ENCODE results near the gene METTL16. TPM values are rescaled to one million over a fixed set of nuclear protein-coding genes. Genes with fewer than 3 reads are reported as not detected.

The METTL16 gene
- total RNA-seq, 1 experiment from 2014 or later, result 37.6 TPM

DNA sequence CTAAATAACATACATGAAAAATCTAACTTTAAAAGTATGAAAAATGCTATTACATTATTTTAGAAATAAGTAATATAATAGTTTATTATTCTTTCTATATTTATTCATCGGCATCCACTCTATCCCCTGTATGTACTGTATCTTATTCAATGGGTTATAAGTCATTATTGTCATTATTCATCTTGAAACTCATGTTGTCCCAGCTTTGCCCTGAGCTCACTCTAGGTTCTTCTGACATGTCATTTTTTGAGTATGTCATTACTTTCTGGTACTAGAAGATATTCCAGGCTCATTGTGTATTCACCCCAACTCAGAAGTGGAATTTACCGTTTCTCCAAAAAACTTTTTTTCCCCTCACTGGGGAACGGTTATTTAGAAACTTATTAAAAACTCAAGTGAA lies 57.8 kb downstream of the METTL16 start:
- Histone ChIP-seq H3K9ac (ENCODE audit: low read length) (no peak overlapping the region), H3K27me3 (ENCODE audit: insufficient read depth, low read length) (no peaks in the 10 kb centered on the region), H3K4me3 (replicated peaks in 1 of 2; ENCODE audit: low read depth in 1 of 2, low read length in 2 of 2) (no peak overlapping the region), H3K36me3 (ENCODE audit: control insufficient read depth in 1 of 2, insufficient read depth in 2 of 2, low read length in 2 of 2) (peaks cover 0 to 4% of the 10 kb centered on the region in 2 experiments; a peak in 1 of 4 replicates), H3K9me3 (ENCODE audit: control insufficient read depth in 1 of 2, insufficient read depth in 1 of 2, low read depth in 1 of 2, low read length in 2 of 2) (no peaks in the 10 kb centered on the region), H3K9me2 (ENCODE audit: insufficient read depth) (no peaks in the 10 kb centered on the region), H3K4me2 (ENCODE audit: low read length) (no peak overlapping the region), H3K27ac (ENCODE audit: low read depth, low read length) (no peak overlapping the region), H3K79me2 (ENCODE audit: insufficient read depth, low read length) (peaks cover 24% of the 10 kb centered on the region), H2AFZ (ENCODE audit: low read depth, low read length, poor library complexity, severe bottlenecking) (no peak overlapping the region), H4K20me1 (ENCODE audit: insufficient read depth) (no peaks in the 10 kb centered on the region), H3K4me1 (ENCODE audit: control insufficient read depth in 1 of 2, insufficient read depth in 2 of 2, low read length in 2 of 2) (peaks cover 2 to 6% of the 10 kb centered on the region in 2 experiments)
- no TSS peak for BruUV-seq (replicated peaks)
- intact Hi-C loops (cut with micrococcal nuclease), result loop anchor here (10.0 kb wide), 1 partner anchor 221 kb away; no protein-coding TSS in a partner anchor
- RAD21 ChIA-PET (ENCODE audit: low non-redundant PET in 1 of 2, low total read pairs in 2 of 2, uncharacterized antibody in 2 of 2, unreplicated experiment in 2 of 2), result no interaction called here
- DNase-seq (ENCODE audit: low read depth, low spot score) (no peak), ATAC-seq (no peak)
- CTCF ChIA-PET, result no interaction called here
- TF ChIP-seq, protein P1, sequence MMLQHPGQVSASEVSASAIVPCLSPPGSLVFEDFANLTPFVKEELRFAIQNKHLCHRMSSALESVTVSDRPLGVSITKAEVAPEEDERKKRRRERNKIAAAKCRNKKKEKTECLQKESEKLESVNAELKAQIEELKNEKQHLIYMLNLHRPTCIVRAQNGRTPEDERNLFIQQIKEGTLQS (IDR thresholded peaks at IDR 0.05), result no peak
- TF ChIP-seq, protein P2, sequence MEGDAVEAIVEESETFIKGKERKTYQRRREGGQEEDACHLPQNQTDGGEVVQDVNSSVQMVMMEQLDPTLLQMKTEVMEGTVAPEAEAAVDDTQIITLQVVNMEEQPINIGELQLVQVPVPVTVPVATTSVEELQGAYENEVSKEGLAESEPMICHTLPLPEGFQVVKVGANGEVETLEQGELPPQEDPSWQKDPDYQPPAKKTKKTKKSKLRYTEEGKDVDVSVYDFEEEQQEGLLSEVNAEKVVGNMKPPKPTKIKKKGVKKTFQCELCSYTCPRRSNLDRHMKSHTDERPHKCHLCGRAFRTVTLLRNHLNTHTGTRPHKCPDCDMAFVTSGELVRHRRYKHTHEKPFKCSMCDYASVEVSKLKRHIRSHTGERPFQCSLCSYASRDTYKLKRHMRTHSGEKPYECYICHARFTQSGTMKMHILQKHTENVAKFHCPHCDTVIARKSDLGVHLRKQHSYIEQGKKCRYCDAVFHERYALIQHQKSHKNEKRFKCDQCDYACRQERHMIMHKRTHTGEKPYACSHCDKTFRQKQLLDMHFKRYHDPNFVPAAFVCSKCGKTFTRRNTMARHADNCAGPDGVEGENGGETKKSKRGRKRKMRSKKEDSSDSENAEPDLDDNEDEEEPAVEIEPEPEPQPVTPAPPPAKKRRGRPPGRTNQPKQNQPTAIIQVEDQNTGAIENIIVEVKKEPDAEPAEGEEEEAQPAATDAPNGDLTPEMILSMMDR (IDR thresholded peaks at IDR 0.05 in 2 of 3, conservative IDR thresholded peaks at IDR 0.05 in 1 of 3; ENCODE audit: borderline replicate concordance in 1 of 3, insufficient read depth in 1 of 3, low read depth in 2 of 3, low read length in 2 of 3), result no peak
- TF ChIP-seq EGR1 (IDR thresholded peaks at IDR 0.05; ENCODE audit: low read depth) (no peak), YY1 (IDR thresholded peaks at IDR 0.05; ENCODE audit: extremely low read depth, insufficient replicate concordance, low read depth, low read length) (no peak), RAD21 (IDR thresholded peaks at IDR 0.05; ENCODE audit: low read depth) (no peak), SP1 (IDR thresholded peaks at IDR 0.05; ENCODE audit: low read depth) (no peak)
- POLR2A ChIA-PET, result no interaction called here

DNA sequence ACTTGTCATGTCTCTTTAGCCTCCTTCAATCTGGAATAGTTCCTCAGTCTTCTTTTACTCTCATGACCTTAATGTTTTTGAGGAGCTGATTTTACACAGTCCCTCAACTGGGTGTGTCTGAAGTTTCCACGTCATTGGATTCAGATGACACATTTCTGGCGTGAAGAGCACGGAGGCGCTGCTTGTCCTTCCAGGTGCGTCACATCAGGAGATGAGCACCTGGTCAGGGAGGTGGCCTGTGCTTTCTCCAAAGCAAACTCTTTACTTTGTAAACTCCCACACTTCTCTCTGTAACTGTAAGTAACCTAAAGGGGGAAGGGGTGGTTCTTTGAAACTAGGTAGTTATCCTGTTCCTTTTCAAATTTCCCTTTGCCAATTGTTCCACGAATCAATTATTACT lies 58.4 kb downstream of the METTL16 start:
- H3K9me2 ChIP-seq (ENCODE audit: insufficient read depth), result no peaks in the 10 kb centered on the region
- ChIA-PET POLR2A (no interaction called here), CTCF (no interaction called here), RAD21 (ENCODE audit: low non-redundant PET in 1 of 2, low total read pairs in 2 of 2, uncharacterized antibody in 2 of 2, unreplicated experiment in 2 of 2) (no interaction called here)
- ATAC-seq (no peak), DNase-seq (ENCODE audit: low read depth, low spot score) (no peak)
- peaks cover 21% of the 10 kb centered on the region for H3K79me2 ChIP-seq (ENCODE audit: insufficient read depth, low read length)
- peaks cover 0 to 4% of the 10 kb centered on the region in 2 experiments; a peak in 1 of 4 replicates for H3K36me3 ChIP-seq (ENCODE audit: control insufficient read depth in 1 of 2, insufficient read depth in 2 of 2, low read length in 2 of 2)
- H3K9me3 ChIP-seq (ENCODE audit: control insufficient read depth in 1 of 2, insufficient read depth in 1 of 2, low read depth in 1 of 2, low read length in 2 of 2), result no peaks in the 10 kb centered on the region
- no peak overlapping the region for H3K4me2 ChIP-seq (ENCODE audit: low read length)
- no peak overlapping the region for H3K27ac ChIP-seq (ENCODE audit: low read depth, low read length)
- no peak for TF ChIP-seq CBX3 (IDR thresholded peaks at IDR 0.05; ENCODE audit: low read depth)
- no peak for TF ChIP-seq SRF (IDR thresholded peaks at IDR 0.05; ENCODE audit: low read depth)
- no peak for TF ChIP-seq POLR2AphosphoS5 (IDR thresholded peaks at IDR 0.05; ENCODE audit: low read depth, low read length)
- TF ChIP-seq EZH2 (IDR thresholded peaks at IDR 0.05), result no peak
- TF ChIP-seq EGR1 (IDR thresholded peaks at IDR 0.05; ENCODE audit: low read depth), result no peak
- TF ChIP-seq, protein P3, sequence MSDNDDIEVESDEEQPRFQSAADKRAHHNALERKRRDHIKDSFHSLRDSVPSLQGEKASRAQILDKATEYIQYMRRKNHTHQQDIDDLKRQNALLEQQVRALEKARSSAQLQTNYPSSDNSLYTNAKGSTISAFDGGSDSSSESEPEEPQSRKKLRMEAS (IDR thresholded peaks at IDR 0.05), result no peak
- TF ChIP-seq EZH2phosphoT487 (IDR thresholded peaks at IDR 0.05; ENCODE audit: borderline replicate concordance), result no peak
- no peak for TF ChIP-seq ELF1 (IDR thresholded peaks at IDR 0.05; ENCODE audit: borderline replicate concordance, low read depth)
- TF ChIP-seq RAD21 (IDR thresholded peaks at IDR 0.05; ENCODE audit: low read depth), result no peak
- TF ChIP-seq, protein P2 (IDR thresholded peaks at IDR 0.05 in 2 of 3, conservative IDR thresholded peaks at IDR 0.05 in 1 of 3; ENCODE audit: borderline replicate concordance in 1 of 3, insufficient read depth in 1 of 3, low read depth in 2 of 3, low read length in 2 of 3), result no peak
- no peak for TF ChIP-seq CEBPB (IDR thresholded peaks at IDR 0.05; ENCODE audit: low read depth)
- TF ChIP-seq ZFX (IDR thresholded peaks at IDR 0.05), result no peak
- no peak for TF ChIP-seq YY1 (IDR thresholded peaks at IDR 0.05; ENCODE audit: extremely low read depth, insufficient replicate concordance, low read depth, low read length)
- no peak for TF ChIP-seq POLR2A (IDR thresholded peaks at IDR 0.05; ENCODE audit: borderline replicate concordance, extremely low read depth, insufficient read depth, insufficient read length)
- intact Hi-C loops (cut with micrococcal nuclease), result loop anchor here (10.0 kb wide), 1 partner anchor 221 kb away; no protein-coding TSS in a partner anchor
- no TSS peak for BruUV-seq (replicated peaks)
- H3K4me1 ChIP-seq (ENCODE audit: control insufficient read depth in 1 of 2, insufficient read depth in 2 of 2, low read length in 2 of 2), result peaks cover 0 to under 1% of the 10 kb centered on the region in 2 experiments; a peak in 2 of 4 replicates
- H2AFZ ChIP-seq (ENCODE audit: low read depth, low read length, poor library complexity, severe bottlenecking), result no peak overlapping the region
- no peaks in the 10 kb centered on the region for H4K20me1 ChIP-seq (ENCODE audit: insufficient read depth)
- H3K27me3 ChIP-seq (ENCODE audit: insufficient read depth, low read length), result no peaks in the 10 kb centered on the region
- H3K4me3 ChIP-seq (replicated peaks in 1 of 2; ENCODE audit: low read depth in 1 of 2, low read length in 2 of 2), result no peak overlapping the region
- no peak overlapping the region for H3K9ac ChIP-seq (ENCODE audit: low read length)

Data from HCT116 (cell line).